HL-60/S4 treated with retinoic acid at 250 ng/mL for 4 days and 3 days (cell line): ENCODE results near the gene NCOA3.
"Not testable (repeated sequence)": the region's sequence is repeated elsewhere in the genome, so short reads cannot be mapped to it uniquely, and the experiment has no call there.

ENCODE experiments used
- in situ Hi-C: fragments of 300-500 bp; cut with MboI; formaldehyde crosslinking; loops from 2 replicates; pipeline ENCODE4 v1.7.0; 2022; ENCODE audit warnings: low sequenced_read_pairs

Gene NCOA3

GRCh38 chr20:47500082-47500481 lies 1.6 kb upstream of the NCOA3 start:
- in situ Hi-C loops = not testable (repeated sequence)

- in situ Hi-C loops = no loop called here
These were observed 1.1 kb upstream of the NCOA3 start for GRCh38 chr20:47500554-47500953.

DNA sequence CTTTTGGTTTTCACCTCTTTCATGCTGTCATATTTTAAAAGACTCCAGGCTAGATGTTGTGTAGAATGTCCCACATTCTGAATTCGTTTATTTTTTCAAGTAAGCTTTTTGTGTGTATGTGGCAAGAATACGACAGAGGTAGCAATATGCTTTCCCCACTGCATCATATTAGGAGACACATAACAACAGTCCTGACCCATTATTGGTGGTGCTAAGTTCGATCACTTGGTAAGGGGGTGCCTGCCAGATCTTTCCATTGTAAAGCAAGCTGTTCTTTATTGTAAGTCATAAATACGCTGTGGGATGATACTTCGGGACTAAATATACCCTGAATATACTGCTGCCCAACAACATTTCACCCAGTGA lies 588 bp upstream of the NCOA3 start:
- in situ Hi-C loops = no loop called here

- in situ Hi-C loops = no loop called here
These were observed 868 bp downstream of the NCOA3 start for GRCh38 chr20:47502271-47503239.

GRCh38 chr20:47503685-47504084 lies 2.0 kb downstream of the NCOA3 start:
- in situ Hi-C loops = no loop called here

DNA sequence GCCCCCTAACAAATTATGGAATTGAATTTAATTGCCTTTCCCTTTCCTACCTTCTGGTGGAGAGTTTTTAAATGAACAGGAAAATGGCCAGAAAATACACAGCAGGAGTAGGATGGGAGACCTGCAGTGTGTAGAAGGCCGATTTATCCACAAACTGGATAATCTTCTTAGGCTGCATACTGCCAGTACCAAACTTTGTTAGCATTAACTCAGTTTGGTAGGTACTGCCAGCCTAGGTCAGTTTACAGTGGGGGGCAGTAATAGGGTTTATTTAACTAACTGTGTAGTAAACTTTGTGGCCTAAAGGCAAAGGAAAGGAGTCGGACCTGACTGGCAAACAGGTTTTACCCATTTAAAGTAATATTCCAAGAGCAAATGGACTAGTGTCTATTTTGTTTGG lies 4.6 kb downstream of the NCOA3 start:
- in situ Hi-C loops = no loop called here

GRCh38 chr20:47506850-47507249 lies 5.2 kb downstream of the NCOA3 start:
- in situ Hi-C loops = no loop called here

DNA sequence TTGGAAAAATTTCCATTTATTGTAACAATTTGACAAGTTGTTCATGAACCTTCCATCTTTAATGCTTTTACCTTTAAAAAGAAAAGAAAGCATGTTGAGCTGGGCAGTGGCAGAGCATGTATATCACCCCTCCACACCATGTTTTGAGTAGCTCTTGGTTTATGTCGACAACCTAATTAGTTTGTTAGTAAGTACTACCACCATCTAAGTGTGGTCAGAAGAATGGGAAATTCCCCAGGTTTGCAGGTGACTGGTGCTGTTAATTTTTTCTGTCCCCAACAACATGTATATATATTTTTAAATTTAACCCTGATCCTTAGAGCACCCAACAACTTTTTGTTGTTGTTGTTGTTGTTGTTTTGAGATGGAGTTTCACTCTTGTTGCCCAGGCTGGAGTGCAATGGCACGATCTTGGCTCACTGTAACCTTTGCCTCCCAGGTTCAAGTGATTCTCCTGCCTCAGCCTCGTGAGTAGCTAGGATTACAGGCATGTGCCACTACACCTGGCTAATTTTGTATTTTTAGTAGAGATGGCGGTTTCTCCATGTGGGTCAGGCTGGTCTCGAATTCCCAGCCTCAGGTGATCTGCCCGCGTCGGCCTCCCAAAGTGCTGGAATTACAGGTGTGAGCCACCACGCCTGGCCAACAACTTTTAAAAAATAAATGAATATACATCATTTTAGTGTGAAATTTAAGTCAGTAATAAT lies 5.7 kb downstream of the NCOA3 start:
- in situ Hi-C loops = not testable (repeated sequence)

- in situ Hi-C loops = no loop called here
These were observed 6.6 kb downstream of the NCOA3 start for GRCh38 chr20:47508278-47508677.

- in situ Hi-C loops = no loop called here
These were observed 7.5 kb downstream of the NCOA3 start for GRCh38 chr20:47509104-47509661.

GRCh38 chr20:47509685-47510084 lies 8.0 kb downstream of the NCOA3 start:
- in situ Hi-C loops = no loop called here

DNA sequence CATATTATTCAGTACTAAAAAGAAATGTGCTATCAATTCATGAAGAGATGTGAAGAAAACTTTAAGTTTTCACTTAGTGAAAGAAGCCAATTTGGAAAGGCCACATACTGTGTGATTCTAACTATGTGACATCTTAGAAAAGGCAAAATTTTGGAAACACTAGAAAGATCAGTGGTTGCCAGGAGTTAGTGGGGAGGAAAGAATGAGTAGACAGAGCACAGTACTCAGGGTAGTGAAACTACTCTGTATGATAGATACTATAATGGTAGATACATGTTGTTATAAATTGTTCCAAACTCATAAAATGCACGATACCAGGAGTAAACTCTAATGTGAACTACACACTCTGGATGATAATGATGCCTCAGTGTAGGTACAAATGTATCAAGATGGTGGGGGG lies 14.2 kb downstream of the NCOA3 start:
- in situ Hi-C loops = no loop called here

- in situ Hi-C loops = no loop called here
These were observed 19.5 kb downstream of the NCOA3 start for GRCh38 chr20:47521059-47521808.

- in situ Hi-C loops = no loop called here
These were observed 22.5 kb downstream of the NCOA3 start for GRCh38 chr20:47524015-47524784.

DNA sequence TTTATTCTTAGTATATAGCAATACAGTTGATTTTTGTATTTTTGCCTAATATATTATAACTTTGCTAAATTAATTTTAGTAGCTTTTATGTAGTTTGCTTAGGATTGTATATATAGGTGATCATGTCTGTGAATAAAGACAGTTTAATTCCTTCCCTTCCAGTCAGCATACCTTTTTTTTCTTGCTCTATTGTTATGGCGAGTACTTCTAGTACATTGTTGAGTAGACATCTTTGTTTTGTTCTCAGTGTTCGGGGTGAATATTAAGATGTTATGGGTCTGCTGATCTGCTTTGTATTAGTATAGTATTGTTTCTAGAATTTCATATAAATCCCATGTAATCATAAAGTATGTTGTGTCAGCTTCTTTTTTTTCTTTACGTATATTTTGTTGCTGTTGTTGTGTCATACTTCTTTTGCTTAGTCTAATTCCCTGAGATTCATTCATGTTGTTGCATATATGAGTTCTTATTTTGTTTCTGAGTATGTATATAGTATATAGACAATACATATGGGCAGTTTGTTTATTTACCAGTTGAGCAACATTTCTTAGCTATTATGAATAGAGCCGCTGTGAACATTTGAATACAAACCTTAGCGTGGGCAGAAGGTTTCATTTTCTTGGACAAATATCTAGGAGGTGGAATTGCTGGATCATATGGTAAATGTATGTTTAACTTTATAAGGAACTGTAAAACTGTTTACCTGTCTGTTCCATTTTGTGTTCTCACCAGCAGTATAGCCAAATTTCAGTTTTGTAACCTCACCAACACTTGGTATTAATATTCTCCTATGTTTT lies 25.5 kb downstream of the NCOA3 start:
- in situ Hi-C loops = no loop called here

DNA sequence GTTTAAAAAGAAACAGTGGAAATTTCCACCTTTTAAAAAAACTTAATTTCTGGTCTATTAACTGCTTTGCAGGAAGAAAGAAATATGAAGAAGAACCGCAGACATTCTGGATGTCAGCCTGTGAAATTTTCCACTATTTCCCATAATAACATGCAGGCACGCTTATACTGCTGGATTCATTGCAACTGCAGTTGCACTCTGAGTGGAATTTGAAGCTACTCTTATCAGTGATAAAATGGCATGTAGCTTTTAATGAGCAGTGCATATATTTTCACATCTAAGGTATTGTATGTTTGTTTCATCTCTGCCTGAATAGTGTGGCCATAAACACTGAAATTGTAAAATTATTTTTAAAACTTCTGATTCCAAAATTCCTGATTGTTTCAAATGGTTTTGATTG lies 28.2 kb downstream of the NCOA3 start:
- in situ Hi-C loops = no loop called here

DNA sequence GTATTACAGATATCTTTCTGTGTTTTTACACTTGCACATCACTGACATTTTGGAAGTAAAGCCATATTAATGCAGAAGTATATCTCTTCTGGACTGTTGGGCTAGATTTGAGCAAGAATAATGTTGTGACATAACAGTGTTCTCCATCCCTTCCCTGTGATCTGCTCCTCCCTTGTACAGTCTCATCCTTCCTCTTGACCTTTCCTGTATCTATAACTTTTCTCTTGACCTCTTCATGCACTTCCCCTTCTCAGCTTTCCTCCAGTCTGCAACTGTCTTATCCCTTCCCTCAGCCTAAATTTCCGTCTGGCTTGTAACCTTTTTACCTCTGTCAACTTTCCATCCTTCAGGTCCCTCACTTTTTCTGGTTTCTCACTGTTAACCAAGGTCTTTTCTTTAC lies 29.8 kb downstream of the NCOA3 start:
- in situ Hi-C loops = no loop called here

GRCh38 chr20:47532002-47532401 lies 30.3 kb downstream of the NCOA3 start:
- in situ Hi-C loops = no loop called here

GRCh38 chr20:47533518-47534062 lies 31.9 kb downstream of the NCOA3 start:
- in situ Hi-C loops = no loop called here
